GM12873 (cell line): ENCODE measurements around the gene KIRREL1.

Source experiments
- TF ChIP-seq, protein P1 (sequence below): IDR thresholded peaks from 2 replicates; pipeline ENCODE4 v1.5.1; 2012; ENCODE audit warnings: low read depth, mild to moderate bottlenecking, moderate library complexity, low read length, control low read depth; ENCODE audit not compliant: insufficient read depth; ENCODE audit errors: missing control alignments

KIRREL1 gene

GRCh38 chr1:157955857-157956256 lies 37.6 kb upstream of the KIRREL1 start:
- TF ChIP-seq, protein P1, sequence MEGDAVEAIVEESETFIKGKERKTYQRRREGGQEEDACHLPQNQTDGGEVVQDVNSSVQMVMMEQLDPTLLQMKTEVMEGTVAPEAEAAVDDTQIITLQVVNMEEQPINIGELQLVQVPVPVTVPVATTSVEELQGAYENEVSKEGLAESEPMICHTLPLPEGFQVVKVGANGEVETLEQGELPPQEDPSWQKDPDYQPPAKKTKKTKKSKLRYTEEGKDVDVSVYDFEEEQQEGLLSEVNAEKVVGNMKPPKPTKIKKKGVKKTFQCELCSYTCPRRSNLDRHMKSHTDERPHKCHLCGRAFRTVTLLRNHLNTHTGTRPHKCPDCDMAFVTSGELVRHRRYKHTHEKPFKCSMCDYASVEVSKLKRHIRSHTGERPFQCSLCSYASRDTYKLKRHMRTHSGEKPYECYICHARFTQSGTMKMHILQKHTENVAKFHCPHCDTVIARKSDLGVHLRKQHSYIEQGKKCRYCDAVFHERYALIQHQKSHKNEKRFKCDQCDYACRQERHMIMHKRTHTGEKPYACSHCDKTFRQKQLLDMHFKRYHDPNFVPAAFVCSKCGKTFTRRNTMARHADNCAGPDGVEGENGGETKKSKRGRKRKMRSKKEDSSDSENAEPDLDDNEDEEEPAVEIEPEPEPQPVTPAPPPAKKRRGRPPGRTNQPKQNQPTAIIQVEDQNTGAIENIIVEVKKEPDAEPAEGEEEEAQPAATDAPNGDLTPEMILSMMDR: no peak

GRCh38 chr1:157956732-157957131 lies 36.7 kb upstream of the KIRREL1 start:
- TF ChIP-seq, protein P1: no peak

DNA sequence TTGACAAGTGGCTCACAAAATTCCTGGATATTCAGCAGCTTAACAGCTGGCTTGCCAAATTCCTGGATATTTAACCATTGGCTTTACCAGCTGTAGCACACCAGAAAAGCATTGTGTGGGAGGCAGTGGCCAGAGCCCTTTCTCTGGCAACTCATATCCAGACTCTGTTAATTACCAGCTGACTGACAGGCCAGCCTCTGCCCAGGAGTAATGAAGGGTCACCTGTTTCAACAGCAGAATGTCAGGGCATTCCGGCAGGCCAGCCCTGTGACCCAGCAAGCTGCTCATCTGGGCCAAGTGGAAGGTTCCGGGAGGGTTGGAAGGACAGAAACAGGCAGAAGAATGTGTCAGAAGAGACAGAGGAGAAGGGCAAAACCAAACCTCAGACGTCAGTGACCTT lies 35.2 kb upstream of the KIRREL1 start:
- TF ChIP-seq, protein P1: no peak

GRCh38 chr1:157959750-157960149 lies 33.7 kb upstream of the KIRREL1 start:
- TF ChIP-seq, protein P1: no peak

DNA sequence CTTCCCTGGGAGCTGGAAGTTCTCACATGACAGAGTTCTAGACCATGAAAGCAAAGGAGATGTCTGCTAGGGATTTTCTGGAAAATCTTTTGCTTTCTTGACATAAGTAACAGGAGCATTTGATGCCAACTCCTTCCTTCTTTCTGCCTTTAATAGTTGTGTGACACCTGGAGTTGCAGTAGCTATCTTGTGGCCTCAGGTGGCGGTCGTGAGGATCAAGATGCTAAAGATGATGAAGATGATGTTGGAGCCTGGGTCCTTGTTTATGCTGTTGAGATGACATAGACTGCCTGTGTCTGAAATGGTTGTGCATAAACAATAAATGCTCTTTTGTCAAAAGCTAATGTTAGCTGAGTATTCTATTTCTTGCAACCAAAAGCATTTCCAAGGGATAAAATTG lies 32.7 kb upstream of the KIRREL1 start:
- TF ChIP-seq, protein P1: peak; percentile 15

DNA sequence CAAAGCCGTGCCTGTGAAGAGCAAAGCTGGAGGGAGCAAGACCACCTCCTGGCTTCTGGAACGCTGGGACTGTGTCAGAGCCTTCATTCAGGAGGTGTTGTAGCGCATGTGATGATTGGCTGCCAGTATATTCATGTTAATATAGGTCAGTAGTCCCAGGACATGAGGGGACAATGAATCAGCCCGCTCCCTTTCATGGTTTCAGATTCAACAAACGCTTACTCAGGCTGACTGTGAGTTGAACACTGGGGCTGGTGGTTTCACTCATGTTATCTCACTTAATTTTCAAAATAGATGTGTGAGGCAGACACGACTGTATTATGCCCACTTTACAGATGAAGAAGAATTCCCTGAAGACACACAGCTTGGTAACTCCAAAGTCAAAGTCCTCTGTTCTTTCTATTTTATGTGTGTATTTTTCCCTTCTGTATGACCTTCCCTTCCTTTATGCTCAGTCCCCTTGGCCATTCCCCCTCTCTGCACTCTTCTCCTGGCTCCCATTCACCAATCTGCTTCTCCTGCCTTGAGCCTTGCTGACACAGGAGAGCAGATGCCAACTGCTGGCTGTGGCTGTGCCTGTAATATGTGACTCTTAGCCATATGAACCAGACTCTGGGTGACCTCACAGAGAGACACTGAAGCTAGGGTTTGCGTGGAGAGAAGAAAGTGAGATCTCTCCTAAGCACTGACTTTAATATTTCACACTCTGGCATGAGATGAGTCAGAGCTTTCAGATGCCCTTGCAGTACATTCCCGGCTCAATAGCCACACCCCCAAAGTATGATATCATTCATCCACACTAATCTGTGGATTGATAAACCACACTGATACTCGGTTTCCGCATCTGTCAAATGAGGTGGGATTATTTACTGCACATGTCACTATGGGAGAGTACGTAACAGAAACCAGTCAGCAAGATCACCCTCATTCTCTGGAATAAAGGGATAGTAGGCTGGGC lies 31.4 kb upstream of the KIRREL1 start:
- TF ChIP-seq, protein P1: no peak

DNA sequence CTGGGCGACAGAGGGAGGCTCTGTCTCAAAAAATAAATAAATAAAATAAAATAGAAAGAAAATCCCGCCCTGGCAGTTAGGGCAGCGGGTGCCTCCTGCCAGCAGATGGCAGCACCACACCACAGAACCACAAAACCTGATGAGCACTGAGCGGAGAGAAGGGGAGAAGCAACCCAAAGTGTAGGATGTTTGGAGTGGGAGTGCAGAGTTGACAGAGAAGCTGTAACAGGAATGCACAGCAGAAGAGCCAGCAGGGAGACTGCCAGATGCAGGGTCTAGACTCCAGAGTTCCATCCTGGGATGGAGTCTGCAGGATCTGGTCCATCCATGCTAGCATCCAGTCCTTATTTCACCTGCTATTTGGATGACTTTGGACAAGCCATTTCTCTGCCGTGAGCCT lies 29.7 kb upstream of the KIRREL1 start:
- TF ChIP-seq, protein P1: peak; percentile 81
